GM19239 (cell line): Measurements from ENCODE around the gene PCGF5.
"Not testable (repeated sequence)": the region's sequence is repeated elsewhere in the genome, so short reads cannot be mapped to it uniquely, and the experiment has no call there.

Experiments used
- DNase-seq: peaks from one replicate; pipeline ENCODE4 v3.0.0; 2011; ENCODE audit warnings: low spot score; ENCODE audit not compliant: insufficient read length
- FAIRE-seq: peaks from 2 replicates; lab custom pipeline; 2011; peaks lifted over from hg19 to GRCh38; lab: Jason Lieb, UNC

Gene PCGF5

DNA sequence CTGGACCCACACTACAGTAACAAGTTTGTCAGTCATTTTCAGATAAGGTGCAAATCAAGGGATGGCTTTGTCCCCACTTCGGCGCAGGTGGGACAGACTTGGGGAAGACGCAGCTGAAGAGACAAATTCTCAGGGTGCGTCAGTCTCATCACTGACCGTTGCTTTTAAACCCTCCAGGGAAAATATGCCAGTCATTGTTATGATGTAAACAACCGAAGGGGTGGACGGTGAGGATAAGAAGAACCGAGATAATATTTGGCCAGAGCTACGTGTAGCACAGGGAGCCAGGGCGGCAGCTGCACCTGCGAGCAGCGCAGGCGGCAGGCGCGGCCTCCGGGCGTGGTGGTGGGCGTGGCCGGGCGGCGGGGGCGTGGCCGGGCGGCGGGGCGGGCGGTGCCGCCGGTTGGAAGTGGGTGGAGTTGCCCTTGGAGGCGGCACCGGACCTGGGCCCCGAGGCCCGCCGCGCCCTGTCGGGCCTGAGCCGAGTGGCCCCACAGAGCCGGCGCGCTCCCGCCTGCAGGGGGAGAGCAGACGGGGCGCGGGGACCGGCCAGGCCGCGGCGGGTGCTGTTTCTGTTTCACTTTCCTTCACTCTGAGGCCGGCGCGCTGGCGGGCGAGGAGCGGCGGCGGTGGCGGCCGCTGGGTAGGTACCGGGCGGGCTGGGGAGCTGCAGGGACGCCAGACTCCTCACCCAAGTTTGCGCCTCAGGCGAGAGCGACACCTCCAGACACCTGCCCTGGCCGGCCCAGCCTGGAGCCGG lies at the start of gene PCGF5:
Gene PCGF5, plus strand, starts transcription at position 470 of the 760 bp plus-strand sequence. CDS start 2,209 bp downstream, outside the sequence.
- peak; percentile 92 for DNase-seq
- peak; percentile 88 for FAIRE-seq

DNA sequence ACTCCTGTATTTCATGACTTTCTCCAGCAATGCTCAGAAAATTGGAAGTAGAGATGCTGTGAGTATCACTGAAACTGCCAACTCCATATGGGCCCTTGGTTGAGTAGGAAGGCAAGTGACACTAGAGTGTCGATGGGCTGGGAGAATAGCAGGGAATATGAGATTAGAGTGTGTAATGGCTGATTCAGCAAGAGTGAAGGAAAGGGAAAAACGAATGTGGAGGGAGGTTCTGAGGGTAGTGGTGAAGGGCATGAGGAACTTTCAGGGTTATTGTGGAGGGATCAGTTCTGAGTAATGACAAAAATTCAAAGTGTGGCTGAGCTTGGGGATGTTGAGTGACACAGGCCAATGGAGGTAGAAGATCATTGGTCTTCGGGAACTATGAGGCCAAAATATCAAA lies 49.0 kb upstream of the PCGF5 start:
- FAIRE-seq, result no peak
- DNase-seq, result no peak

DNA sequence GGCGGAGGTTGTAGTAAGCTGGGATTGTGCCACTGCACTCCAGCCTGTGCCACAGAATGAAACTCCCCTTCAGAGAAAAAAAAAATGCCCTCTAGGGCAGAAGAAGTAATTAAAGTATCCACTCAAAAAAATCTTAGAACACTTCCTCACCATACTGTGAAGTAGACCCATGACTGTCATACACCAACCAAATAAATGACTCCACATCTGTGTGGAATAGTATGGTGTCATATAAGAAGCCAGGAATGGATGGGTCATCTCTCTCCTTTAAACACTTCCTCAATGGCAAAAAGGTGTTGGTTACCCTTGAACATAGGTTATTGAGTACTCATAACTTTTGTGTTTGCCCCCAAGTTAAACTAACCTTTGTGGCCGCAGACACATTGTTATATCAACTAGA lies 48.1 kb upstream of the PCGF5 start:
- peak; percentile 64 for FAIRE-seq

DNA sequence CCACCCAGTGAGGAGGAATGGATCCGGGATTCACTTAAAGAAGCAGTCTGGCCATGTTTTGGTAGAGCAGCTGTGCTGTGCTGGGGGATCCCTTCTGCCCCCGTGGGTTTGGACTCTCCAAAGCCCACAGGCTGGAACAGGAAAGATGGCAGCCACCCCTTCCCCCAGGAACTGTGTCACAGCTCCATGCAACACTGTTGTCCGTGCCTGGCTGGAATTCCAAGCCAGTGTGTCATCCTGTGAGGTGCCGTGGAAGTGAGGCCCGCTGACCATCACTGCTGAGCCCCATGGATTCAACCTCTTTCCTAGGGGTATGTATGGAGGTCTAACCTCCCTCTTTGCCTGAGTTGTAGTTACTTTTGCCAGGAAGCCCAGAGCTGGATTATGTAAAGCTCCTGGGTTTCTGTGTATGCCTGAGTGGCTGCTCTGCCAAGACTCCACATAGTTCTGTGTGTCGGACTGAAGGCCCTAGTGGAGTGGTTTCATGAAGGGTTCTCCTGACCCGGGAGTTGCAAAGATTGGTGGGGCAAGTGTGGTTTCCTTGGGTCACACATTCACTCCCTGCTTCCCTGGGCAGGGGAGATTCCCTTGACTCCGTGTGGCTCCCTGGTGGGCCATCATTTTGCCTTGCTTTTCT lies 35.1 kb upstream of the PCGF5 start:
- DNase-seq (no peak), FAIRE-seq (no peak)

More for the DNA sequence above, 48.1 kb upstream of the PCGF5 start:
- no peak for DNase-seq

DNA sequence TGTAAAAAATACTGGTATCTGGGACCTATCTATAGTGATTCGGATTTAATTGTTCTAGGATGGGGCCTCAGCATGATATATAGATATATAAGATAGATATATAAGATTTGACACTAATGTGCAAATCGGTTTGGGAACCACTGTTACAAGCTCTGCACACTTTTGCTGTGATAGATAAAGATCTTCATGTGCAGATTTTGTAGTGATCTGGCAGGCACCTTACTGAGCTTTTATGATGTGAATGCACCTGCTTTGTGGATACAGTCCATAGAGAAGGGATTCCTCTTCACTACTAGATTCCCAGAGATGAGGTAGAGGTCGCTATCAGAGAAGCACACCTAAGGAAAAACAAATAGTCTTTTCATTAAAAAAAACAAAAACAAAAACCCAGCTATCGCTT lies 33.3 kb upstream of the PCGF5 start:
- DNase-seq (no peak), FAIRE-seq (no peak)

DNA sequence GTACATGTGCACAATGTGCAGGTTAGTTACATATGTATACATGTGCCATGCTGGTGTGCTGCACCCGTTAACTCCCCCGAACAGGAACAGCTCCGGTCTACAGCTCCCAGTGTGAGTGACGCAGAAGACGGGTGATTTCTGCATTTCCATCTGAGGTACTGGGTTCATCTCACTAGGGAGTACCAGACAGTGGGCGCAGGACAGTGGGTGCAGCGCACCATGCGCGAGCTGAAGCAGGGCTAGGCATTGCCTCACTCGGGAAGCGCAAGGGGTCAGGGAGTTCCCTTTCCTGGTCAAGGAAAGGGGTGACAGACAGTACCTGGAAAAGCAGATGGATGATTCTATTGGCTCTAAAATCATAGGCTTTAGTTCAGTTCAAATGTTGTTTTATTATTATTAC lies 32.5 kb upstream of the PCGF5 start:
- not testable (repeated sequence) for DNase-seq, FAIRE-seq

DNA sequence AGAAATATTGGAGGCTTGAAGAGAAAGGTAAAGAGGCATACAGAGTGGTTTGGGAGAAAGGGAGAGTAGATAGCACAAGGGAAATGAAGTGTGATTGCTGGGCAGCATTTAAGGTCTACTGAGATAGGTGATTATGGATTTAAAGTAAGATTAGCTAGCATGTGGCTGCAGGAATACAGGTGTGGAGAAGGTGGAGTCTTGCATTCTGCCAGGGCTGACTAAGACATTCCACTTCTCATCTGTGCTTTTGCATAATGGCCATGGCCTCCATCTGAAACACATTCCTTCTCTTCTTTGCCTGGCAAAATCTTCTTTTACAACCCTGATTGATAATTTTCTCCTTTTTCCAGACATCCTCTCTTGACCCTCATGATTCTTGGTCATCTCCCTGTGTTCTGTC lies 31.6 kb upstream of the PCGF5 start:
- FAIRE-seq (no peak), DNase-seq (no peak)

DNA sequence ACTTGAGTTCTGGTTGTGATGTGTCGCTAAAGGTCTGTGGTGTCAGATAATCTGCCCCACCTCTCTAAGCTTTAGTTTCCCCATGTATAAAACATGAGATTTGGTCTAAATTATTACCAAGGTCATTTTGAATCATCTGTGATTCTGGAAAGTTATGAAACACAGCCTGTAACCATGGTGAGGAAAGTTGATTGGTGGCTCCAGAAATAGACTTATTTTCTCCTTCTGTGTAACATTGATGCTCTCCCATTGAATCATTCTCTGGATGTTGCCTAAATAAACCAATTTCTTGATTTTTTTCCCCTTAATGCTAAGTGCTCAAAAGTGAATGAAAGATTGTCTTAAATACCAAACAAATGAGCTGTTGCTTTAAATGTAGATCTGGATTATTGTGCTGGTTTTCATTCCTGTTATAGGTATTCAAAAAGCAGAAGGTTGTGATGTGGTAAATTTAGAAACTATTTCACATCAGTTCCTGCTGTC lies 30.0 kb upstream of the PCGF5 start:
- DNase-seq (no peak), FAIRE-seq (peak; percentile 42)

DNA sequence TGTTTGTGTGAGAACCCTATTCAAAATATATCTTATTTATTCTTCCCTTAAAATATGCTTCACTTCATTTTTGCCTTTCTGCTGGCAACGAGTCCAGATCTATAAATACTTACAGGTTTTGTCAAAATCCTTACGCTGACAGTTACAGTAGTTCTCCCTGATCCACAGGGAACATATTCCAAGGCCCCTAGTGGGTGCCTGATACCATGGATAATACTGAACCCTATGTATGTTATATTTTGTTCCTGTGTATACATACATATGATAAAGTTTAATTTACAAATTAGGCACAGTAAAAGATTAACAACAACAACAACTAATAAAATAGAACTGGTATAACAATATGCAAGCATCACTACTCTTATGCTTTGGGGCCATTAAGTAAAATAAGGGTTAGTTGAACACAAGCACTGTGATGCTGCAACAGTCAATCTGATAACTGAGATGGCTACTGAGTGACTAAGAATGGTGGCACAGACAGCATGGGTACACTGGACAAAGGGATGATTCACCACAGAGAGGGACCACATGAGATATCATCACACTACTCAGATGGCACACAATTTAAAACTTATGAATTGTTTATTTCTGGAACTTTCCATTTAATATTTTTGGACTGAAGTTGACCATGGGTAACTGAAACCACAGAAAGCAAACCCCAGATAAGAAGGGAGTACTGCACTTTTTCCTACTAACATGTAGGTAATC lies 29.4 kb upstream of the PCGF5 start:
- FAIRE-seq, result peak; percentile 66
- DNase-seq, result no peak

DNA sequence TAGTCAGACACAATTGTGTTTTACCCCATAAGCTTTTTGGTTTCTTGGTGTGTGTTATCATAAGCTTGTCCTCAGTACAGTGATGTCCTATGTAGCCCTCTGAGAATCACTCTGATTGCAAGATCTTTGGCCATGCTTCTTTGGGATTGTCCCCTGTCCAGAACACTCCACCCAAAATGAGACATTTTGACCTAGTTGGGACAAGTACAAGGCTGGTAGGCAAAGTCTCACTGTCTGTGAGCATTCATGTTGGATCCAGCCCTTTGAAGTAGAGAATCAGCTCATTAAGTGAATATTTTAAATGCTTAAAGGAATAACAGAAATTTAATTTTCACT lies 28.9 kb upstream of the PCGF5 start:
- no peak for FAIRE-seq
- DNase-seq, result no peak

DNA sequence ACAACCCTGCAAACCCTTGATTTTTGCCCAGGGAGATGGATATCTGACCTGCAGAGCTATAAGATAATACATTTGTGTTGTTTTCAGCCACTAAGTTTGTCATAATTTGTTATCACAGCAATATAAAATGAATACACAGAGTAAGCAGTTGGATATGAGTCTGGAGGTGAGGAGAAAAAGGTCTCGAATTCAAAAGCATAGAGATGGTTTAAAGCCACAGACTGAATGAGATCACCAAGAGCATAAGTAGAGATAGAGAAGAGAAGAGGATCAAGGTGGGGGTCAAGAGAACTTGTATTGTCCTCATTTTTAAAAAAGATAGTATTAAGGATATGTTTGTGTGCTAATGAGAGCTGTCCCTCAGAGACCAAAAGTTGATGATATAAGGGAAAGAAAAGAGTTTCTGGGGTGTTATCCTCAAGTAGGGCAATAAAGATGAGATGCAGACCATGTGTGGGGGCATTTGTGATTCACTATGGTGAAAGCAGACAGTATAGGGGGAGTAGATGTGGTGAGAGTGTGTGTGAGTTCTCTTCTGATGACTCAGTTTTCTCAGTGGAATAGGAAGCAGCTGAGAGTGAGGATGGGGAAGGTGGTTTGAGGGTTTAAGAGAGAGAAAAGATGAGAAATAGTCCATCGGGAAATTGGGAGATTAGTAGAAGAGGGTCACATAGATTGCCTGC lies 25.8 kb upstream of the PCGF5 start:
- DNase-seq, result no peak

DNA sequence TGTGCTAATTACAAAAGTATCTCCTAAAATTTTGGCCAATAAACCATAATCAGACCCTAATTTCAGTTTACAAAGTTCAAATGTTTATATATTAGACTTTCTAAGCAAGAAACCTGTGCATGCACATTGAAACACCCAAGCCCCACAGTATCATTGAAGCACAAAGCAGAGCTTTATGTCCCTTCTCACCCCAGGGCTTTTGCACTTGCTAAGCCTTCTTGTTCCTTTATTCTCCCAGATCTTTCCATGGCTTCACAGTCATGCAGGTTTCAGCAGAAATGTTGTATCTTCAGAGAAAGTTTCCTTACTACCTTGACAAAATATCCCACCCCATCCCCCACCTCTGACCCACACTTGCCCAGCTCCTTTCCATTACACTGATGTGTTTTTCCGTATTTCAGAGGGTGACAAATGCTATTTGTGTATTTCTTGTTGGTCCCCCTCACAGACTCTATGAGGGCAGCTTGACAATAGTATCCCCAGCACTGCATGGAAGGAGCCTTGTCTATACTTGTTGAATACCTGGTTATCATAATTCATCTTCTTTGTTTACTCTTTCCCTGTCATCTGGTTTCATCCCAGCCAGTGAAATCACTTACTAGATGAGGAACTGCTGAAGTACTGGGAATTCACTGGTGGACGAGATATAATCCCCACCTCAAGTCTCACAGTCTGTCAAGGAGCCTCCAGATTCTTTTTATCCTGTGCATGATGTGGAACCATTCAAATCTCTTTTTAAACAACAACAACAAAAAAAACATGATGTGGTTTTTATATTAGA lies 24.0 kb upstream of the PCGF5 start:
- FAIRE-seq, result peak; percentile 53

More for the DNA sequence above, 25.8 kb upstream of the PCGF5 start:
- FAIRE-seq, result peak; percentile 8

DNA sequence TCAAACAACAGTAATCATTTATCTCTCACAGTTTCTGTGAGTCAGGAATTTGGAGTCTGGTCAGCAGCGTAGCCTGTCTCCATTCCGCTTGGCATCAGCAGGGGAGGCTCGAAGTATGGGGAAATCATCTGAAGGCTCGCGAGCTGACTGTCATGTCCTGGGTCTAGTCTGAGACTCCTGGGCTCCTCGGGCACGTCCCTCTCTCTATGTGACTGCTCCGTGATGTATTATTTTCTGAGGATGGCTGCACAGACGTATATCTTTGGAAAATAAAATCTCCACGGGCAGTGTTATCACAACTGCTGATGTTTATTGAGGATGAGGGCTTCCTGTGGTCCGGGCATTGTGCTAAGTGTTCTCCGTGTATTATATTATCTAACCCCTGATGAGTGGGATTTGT lies 23.3 kb upstream of the PCGF5 start:
- FAIRE-seq, result no peak
- no peak for DNase-seq

More for the DNA sequence above, 24.0 kb upstream of the PCGF5 start:
- no peak for DNase-seq

DNA sequence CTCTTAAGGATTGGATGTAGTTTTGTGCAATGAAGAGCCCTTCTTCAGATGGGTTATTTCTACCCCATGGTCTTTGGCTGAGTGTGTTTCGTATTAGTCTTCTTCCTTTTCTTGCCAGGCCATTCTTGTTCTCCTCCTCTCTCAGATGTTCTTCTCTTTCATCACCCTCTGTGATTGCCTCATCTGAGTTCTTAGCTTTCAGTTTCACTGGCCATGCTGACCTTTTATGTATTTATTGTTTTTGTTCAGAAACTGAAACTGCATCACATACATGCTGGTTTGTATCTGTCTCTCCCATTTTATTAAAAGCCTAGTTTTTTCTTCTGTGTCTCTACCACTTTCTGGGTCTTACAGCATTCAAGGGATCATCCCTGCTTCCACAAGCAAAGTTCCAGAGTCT lies 21.7 kb upstream of the PCGF5 start:
- peak; percentile 30 for DNase-seq
- FAIRE-seq, result peak; percentile 99

DNA sequence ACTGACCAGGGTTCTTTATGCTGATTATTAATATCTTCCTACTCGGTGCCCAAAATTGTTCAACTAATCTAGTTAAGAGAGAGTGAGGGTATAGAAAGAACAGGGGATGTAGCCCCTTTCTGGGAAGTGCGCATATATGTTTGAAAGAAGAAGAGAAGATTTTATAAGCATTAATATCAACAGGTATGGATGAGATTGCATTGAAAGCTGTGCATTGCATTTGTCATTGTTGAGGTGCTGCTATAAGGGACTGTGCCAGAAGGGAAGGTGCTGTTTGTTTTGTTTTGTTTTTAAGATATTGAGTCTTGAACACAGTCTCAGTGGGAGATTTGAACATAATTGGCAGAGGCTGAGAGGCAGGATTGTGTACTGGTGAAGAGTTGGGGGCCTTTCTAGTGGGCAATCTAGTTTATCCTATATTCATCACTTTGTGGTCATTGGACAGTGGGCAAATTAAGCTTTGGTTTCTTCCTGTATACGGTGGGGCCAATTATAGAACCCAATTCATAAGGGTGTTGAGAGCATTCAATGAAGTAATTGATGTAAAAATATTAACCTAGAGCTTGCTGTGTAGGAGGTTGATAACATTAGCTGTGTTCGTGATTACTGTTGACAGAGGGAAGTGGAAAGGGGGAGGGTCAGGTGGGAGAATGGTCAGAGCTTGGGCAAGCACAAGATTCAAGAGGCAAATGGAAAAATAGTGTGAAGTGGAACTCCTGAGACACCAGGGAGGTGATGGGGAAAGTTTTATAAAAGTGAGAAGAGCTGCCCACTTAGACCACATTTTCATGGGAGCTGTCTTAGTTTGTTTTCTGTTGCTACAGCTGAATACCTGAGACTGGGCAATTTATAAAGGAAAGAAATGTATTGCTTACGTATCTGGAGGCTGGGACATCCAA lies 19.9 kb upstream of the PCGF5 start:
- no peak for DNase-seq
- FAIRE-seq, result peak; percentile 80

DNA sequence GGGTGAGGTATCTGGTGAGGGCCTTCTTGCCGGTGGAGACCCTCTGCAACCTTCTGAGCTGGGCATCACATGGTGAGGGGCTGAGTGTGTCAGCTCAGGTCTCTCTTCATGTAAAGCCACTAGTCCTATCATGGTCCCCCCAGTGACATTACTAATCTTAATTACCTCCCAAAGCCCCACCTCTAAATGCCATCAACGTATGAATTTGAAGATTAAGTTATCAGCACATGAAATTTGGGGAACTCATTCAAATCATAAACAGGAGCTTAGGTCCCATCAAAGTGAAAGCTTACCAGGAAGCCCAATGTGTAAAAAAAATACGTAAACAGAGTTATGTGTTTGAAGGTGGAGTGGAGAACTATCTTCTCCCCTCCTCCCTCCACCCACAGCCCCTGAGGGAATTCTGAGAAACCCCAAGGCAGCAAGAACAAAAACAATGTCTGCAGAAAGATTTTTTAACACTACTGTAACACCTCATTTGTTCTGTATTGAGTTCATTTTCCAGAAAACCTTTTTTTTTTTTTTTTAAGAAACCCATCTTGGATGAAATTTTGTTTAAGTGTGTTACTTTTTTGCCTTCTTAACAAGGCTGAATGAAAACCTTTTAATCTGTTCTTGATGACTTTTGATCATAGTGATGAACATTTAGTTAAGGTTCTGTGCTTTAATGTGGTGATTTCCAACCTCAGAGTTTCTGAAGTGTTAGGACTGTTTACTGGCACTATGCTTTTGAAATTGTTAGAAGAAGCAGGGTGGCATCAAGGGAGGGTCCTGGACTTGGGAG lies 19.1 kb upstream of the PCGF5 start:
- peak; percentile 91 for FAIRE-seq

DNA sequence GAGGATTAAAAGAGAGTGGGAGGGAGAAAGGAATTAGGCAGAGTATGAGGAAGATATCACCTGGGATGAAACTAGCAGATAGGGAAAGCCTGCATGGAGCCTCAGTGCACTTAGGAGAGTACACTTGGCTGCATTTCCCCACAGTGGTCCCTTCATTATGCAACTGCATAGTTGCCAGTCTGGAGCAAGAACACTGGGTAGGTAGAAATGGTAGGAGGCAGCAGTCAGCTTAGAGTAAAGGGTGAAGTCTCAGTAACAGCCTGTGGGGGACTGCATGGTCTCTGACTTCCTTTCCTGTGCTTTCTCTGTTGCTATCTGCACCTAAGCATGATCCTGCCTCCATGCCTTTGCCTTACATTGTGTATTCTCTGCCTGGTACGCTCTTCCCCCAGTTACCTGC lies 14.0 kb upstream of the PCGF5 start:
- FAIRE-seq (peak; percentile 85), DNase-seq (no peak)

More for the DNA sequence above, 19.1 kb upstream of the PCGF5 start:
- no peak for DNase-seq
